ENCODE data around the gene ZNF442. TPM values are rescaled to one million over a fixed set of nuclear protein-coding genes. Genes with fewer than 3 reads are reported as not detected.
A peak's percentile ranks its signal among the peaks of the same experiment; 100 is the strongest.

The ZNF442 gene
- total and polyA plus RNA-seq, 4 donors: 1.1 to 7.2 (median 3.3) TPM

DNA sequence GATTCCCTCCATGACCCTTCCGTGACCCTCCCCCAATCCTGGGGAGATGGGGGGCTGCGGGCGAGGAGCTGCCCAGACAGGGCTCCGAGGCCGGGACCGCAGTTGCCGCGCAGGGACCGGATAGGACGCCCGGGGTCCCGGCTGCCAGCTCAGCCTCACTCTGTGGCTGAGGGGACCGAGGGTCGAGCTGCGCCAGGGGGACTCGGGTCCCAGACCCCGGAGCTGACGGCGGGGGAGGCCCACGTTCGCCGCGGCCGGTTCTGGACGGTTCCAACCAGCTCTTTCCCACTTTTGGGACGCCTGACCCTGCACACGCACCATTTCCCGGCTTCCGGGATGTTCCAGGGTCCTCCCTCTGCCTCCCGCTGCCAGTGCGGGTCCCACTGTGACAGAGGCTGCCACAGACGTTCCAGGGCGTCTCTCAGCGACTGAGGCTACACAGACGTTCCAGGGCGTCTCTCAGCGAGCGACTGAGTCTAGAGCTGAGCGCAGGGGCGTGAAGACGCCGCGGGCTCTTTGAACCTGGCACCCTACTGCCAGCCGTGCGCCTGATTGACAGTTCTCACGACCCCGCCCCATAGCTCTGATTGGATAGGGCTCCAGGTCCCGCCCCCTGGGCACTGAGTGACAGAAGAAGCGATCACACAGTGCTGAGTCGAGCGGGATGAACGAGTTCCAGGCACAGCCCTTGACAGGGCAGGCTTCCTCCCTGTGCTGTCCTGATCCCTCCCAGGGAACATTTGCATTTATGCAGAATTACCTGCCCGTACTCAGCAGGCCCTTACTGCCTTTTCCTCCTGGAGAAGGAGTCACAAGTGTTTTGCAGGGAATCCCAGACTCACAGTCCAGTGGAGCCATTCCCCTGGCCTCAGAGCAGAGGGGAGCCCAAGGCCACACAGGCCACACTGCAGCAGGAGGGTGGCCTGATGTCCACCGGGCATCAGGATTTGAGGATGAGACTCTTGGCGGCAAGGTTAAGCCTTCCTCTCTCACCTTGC is 32.0 kb downstream of the ZNF442 start, which contains the start of gene ZNF563:
Gene ZNF563, minus strand, starts transcription at position 472 of the 998 bp plus-strand sequence. Its CDS starts 151 bp downstream, at position 321.
- peak within 1 kb of the TSS; percentile 92 to 96 for H3K27ac ChIP-seq (ENCODE audit: low read depth in 1 of 2, low read length in 1 of 2)
- DNase-seq (peak; percentile 96 to 97 (median 97)), ATAC-seq (ENCODE audit: insufficient read depth, low FRiP score) (peak; percentile 99)
- TF ChIP-seq CTCF (IDR thresholded peaks at IDR 0.05; ENCODE audit: control extremely low read depth, extremely low read depth): no peak
- no peaks in the 10 kb centered on the region for H3K36me3 ChIP-seq (ENCODE audit: control insufficient read depth in 4 of 4, insufficient read depth in 4 of 4, low read length in 4 of 4)
- 1 to 2% methylated on average over 52 to 55 of the region's 55 CpGs for WGBS, 2 donors
- no peaks in the 10 kb centered on the region for H3K9me3 ChIP-seq (ENCODE audit: control insufficient read depth in 4 of 4, insufficient read depth in 3 of 4, low read length in 3 of 4)
- H3K9ac ChIP-seq (ENCODE audit: insufficient read depth in 1 of 2, low read length in 2 of 2): peak within 1 kb of the TSS; percentile 39 to 75
- H3K4me1 ChIP-seq (ENCODE audit: control insufficient read depth in 5 of 5, insufficient read depth in 5 of 5, low read length in 5 of 5): peaks cover 0 to 13% (median 0%) of the 10 kb centered on the region in 5 donors
- no peaks in the 10 kb centered on the region for H3K27me3 ChIP-seq (ENCODE audit: control insufficient read depth in 3 of 3, insufficient read depth in 3 of 3, low read length in 2 of 3)
- peak within 1 kb of the TSS; percentile 53 for H3K4me3 ChIP-seq

- Histone ChIP-seq H3K9me3 (ENCODE audit: control insufficient read depth in 4 of 4, insufficient read depth in 3 of 4, low read length in 3 of 4) (no peaks in the 10 kb centered on the region), H3K4me1 (ENCODE audit: control insufficient read depth in 5 of 5, insufficient read depth in 5 of 5, low read length in 5 of 5) (peaks cover 0 to 13% (median 0%) of the 10 kb centered on the region in 5 donors), H3K27ac (ENCODE audit: low read depth in 1 of 2, low read length in 1 of 2) (peak overlapping the region in 1 of 2 donors; percentile 26), H3K27me3 (ENCODE audit: control insufficient read depth in 3 of 3, insufficient read depth in 3 of 3, low read length in 2 of 3) (no peaks in the 10 kb centered on the region), H3K4me3 (no peak overlapping the region), H3K36me3 (ENCODE audit: control insufficient read depth in 4 of 4, insufficient read depth in 4 of 4, low read length in 4 of 4) (no peaks in the 10 kb centered on the region), H3K9ac (ENCODE audit: insufficient read depth in 1 of 2, low read length in 2 of 2) (no peak overlapping the region)
- no peak for TF ChIP-seq CTCF (IDR thresholded peaks at IDR 0.05; ENCODE audit: control extremely low read depth, extremely low read depth)
- no peak for DNase-seq
- WGBS, 2 donors: 67 to 86% methylated on average over 4 of the region's 4 CpGs
- no peak for ATAC-seq (ENCODE audit: insufficient read depth, low FRiP score)
Measured at GRCh38 chr19:12331211-12331941, 34.1 kb downstream of the ZNF442 start.

DNA sequence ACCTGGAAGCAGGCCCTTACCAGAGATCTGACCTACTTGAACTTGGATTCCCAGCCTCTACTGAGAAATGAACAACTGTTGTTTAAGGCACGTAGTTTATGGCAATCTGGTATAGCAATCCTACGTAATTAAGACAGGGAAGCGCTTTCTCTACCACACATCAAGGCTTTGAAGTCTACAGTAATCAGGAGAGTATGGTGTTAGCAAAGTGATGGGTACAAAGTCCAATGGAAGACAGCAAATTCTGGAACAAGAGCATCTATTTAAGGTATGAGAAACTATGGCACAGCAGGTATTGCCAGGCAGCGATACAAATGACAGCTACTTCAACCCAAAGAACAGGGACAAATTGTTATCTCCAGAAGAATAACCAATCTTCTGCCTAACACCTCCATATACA is 35.1 kb downstream of the ZNF442 start:
- TF ChIP-seq CTCF (IDR thresholded peaks at IDR 0.05; ENCODE audit: control extremely low read depth, extremely low read depth): no peak
- H3K27ac ChIP-seq (ENCODE audit: low read depth in 1 of 2, low read length in 1 of 2): no peak overlapping the region
- DNase-seq (no peak), ATAC-seq (ENCODE audit: insufficient read depth, low FRiP score) (no peak)
- H3K27me3 ChIP-seq (ENCODE audit: control insufficient read depth in 3 of 3, insufficient read depth in 3 of 3, low read length in 2 of 3): no peaks in the 10 kb centered on the region
- peaks cover 0 to 13% (median 0%) of the 10 kb centered on the region in 5 donors for H3K4me1 ChIP-seq (ENCODE audit: control insufficient read depth in 5 of 5, insufficient read depth in 5 of 5, low read length in 5 of 5)
- H3K36me3 ChIP-seq (ENCODE audit: control insufficient read depth in 4 of 4, insufficient read depth in 4 of 4, low read length in 4 of 4): no peaks in the 10 kb centered on the region
- 97 to 99% methylated on average over 4 of the region's 4 CpGs for WGBS, 2 donors
- H3K4me3 ChIP-seq: no peak overlapping the region
- H3K9ac ChIP-seq (ENCODE audit: insufficient read depth in 1 of 2, low read length in 2 of 2): no peak overlapping the region
- no peaks in the 10 kb centered on the region for H3K9me3 ChIP-seq (ENCODE audit: control insufficient read depth in 4 of 4, insufficient read depth in 3 of 4, low read length in 3 of 4)

All from lung (tissue), 12 donors.